Fibroblast of peridontal ligament (primary cell): ENCODE data around the gene INIP.

ENCODE experiments used
- DNase-seq: peaks from one replicate; pipeline ENCODE4 v3.0.0-alpha.2; 2010; ENCODE audit errors: extremely low read depth

INIP gene

GRCh38 chr9:112717661-112718331 lies at the start of gene INIP:
Gene INIP (minus strand): TSS chr9:112718117. CDS start chr9:112716485, 1,632 bp downstream.
- DNase-seq, result peak; percentile 93

- DNase-seq, result no peak
Measured at GRCh38 chr9:112765281-112765680, 47.4 kb upstream of the INIP start.

- DNase-seq, result no peak
Measured at GRCh38 chr9:112764837-112765236, 46.9 kb upstream of the INIP start.

GRCh38 chr9:112764344-112764743 lies 46.4 kb upstream of the INIP start:
- peak; percentile 67 for DNase-seq

- DNase-seq, result no peak
Measured at GRCh38 chr9:112762726-112763518, 45.0 kb upstream of the INIP start.

GRCh38 chr9:112761912-112762655 lies 44.2 kb upstream of the INIP start:
- DNase-seq, result peak; percentile 49

GRCh38 chr9:112760821-112761220 lies 42.9 kb upstream of the INIP start:
- DNase-seq, result no peak

- DNase-seq, result no peak
Measured at GRCh38 chr9:112757940-112758339, 40.0 kb upstream of the INIP start.

GRCh38 chr9:112757282-112757883 lies 39.5 kb upstream of the INIP start:
- DNase-seq, result peak; percentile 10

- DNase-seq, result peak; percentile 28
Measured at GRCh38 chr9:112755675-112756074, 37.8 kb upstream of the INIP start.

- DNase-seq, result peak; percentile 56
Measured at GRCh38 chr9:112755016-112755427, 37.1 kb upstream of the INIP start.

GRCh38 chr9:112754578-112754977 lies 36.7 kb upstream of the INIP start:
- peak; percentile 33 for DNase-seq

- peak; percentile 84 for DNase-seq
Measured at GRCh38 chr9:112753725-112754124, 35.8 kb upstream of the INIP start.

- DNase-seq, result no peak
Measured at GRCh38 chr9:112752334-112753125, 34.6 kb upstream of the INIP start.

- DNase-seq, result peak; percentile 61
Measured at GRCh38 chr9:112751056-112751795, 33.3 kb upstream of the INIP start.

- DNase-seq, result no peak
Measured at GRCh38 chr9:112750764-112751055, 32.8 kb upstream of the INIP start.

GRCh38 chr9:112750016-112750763 lies 32.3 kb upstream of the INIP start, which contains the start of gene SNX30:
Gene SNX30 (plus strand): TSS chr9:112750760. CDS start chr9:112751002, 242 bp downstream.
- peak; percentile 77 for DNase-seq

GRCh38 chr9:112747094-112747493 lies 29.2 kb upstream of the INIP start:
- no peak for DNase-seq

- DNase-seq, result no peak
Measured at GRCh38 chr9:112744177-112744576, 26.3 kb upstream of the INIP start.
